ENCODE data around the gene CHAT.

The CHAT gene

DNA sequence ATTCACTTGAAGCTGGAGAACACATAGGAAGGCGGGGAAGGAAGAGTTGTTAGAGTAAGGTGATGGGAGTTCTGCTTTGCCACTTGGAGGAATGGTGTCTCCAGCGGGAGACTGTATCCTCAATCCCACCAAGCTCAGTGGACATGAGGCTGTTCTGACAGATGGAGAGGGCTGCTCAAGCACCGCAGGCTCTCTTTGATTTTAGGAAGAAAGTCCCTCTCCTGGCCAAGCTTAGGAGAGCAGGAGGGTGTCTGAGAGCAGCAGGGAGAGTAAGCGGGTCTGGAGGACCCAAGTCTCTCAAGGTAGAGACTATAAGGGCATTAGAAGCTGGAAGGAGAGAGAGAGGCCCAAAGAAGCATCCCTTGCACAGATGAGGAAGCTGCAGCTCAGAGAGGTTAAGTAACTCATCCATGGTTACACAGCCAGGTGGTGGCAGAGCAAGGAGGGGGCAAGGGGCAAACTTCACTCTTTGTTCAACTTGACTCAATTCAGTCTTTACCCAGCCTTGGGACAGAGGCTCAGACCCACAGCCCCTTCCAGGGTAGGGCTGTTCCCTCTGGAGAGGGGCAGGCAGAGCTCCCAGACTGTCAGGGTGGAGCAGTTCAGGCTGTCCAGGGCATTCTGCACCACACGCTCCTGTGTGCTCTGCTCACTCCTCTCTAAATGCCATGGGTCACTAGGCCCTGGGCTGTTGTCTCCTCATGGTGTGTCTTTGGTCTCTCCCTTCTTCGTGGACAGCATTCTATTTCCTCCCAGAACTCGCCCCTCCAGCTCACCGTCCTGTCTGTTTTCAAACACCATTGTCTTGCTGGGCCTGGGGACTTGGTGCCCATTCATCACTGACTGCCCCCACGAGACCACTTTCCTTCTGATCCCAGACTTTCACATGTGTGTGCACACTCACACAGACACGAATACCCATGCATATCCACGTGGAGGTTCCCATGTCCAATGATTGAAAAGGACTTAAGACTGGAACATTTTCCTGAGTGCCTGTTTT is 8.9 kb downstream of the CHAT start:
- Histone ChIP-seq H3K9me3 (ENCODE audit: control insufficient read depth, low read length) (no peaks in the 10 kb centered on the region), H3K4me2 (ENCODE audit: low read length) (no peak overlapping the region), H3K4me3 (ENCODE audit: low read depth, low read length) (no peak overlapping the region), H3K9ac (no peak overlapping the region), H3K27ac (no peak overlapping the region), H3K4me1 (no peaks in the 10 kb centered on the region), H2AFZ (no peak overlapping the region), H3K79me2 (no peaks in the 10 kb centered on the region), H3K27me3 (ENCODE audit: control insufficient read depth, insufficient read depth, low read length) (no peaks in the 10 kb centered on the region), H3K36me3 (ENCODE audit: control insufficient read depth, insufficient read depth, low read length) (no peaks in the 10 kb centered on the region)
- no peak for TF ChIP-seq CTCF (IDR thresholded peaks at IDR 0.05)

DNA sequence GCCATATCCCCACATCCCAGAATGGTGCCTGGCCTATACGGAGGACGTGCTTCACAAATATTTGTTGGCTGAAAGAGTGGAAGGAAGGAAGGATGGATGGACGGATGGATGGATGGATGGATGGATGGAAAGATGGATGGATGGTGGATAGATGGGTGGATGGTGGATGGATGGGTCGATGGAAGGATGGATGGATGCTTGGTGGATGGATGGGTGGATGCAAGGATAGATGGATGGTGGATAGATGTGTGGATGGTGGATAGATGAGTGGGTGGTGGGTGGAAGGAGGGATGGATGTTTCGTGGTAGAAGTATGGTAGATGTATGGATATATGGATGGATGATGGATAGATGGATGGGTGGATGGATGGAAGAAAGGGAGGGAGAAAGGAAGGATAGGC is 10.8 kb downstream of the CHAT start:
- no peaks in the 10 kb centered on the region for H3K79me2 ChIP-seq
- no peaks in the 10 kb centered on the region for H3K9me3 ChIP-seq (ENCODE audit: control insufficient read depth, low read length)
- H3K9ac ChIP-seq, result no peak overlapping the region
- no peaks in the 10 kb centered on the region for H3K27me3 ChIP-seq (ENCODE audit: control insufficient read depth, insufficient read depth, low read length)
- no peaks in the 10 kb centered on the region for H3K4me1 ChIP-seq
- no peaks in the 10 kb centered on the region for H3K36me3 ChIP-seq (ENCODE audit: control insufficient read depth, insufficient read depth, low read length)
- no peak overlapping the region for H3K4me2 ChIP-seq (ENCODE audit: low read length)
- no peak overlapping the region for H2AFZ ChIP-seq
- TF ChIP-seq CTCF (IDR thresholded peaks at IDR 0.05), result no peak
- H3K27ac ChIP-seq, result no peak overlapping the region
- no peak overlapping the region for H3K4me3 ChIP-seq (ENCODE audit: low read depth, low read length)

DNA sequence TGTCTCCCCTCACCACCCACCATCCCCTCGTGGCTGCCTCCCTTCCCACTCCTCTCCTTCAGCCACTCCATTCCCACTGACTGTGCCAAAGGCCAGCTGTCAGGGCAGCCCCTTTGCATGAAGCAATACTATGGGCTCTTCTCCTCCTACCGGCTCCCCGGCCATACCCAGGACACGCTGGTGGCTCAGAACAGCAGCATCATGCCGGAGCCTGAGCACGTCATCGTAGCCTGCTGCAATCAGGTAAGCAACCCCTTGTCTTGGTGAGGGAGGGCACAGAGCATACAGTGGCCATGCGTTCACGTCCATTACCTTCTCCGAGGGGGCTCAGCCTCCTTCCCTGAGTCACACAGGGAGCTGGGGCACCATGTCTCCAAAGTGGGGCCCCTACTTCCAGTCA is 11.6 kb downstream of the CHAT start:
- H3K4me2 ChIP-seq (ENCODE audit: low read length), result no peak overlapping the region
- TF ChIP-seq CTCF (IDR thresholded peaks at IDR 0.05), result no peak
- H3K79me2 ChIP-seq, result no peaks in the 10 kb centered on the region
- no peak overlapping the region for H3K4me3 ChIP-seq (ENCODE audit: low read depth, low read length)
- H3K36me3 ChIP-seq (ENCODE audit: control insufficient read depth, insufficient read depth, low read length), result no peaks in the 10 kb centered on the region
- no peak overlapping the region for H3K9ac ChIP-seq
- H3K27ac ChIP-seq, result no peak overlapping the region
- H3K27me3 ChIP-seq (ENCODE audit: control insufficient read depth, insufficient read depth, low read length), result no peaks in the 10 kb centered on the region
- H3K9me3 ChIP-seq (ENCODE audit: control insufficient read depth, low read length), result no peaks in the 10 kb centered on the region
- H3K4me1 ChIP-seq, result no peaks in the 10 kb centered on the region
- H2AFZ ChIP-seq, result no peak overlapping the region

GRCh38 chr10:49627038-49627437 is 13.2 kb downstream of the CHAT start:
- Histone ChIP-seq H3K9ac (no peak overlapping the region), H3K9me3 (ENCODE audit: control insufficient read depth, low read length) (no peaks in the 10 kb centered on the region), H3K79me2 (no peaks in the 10 kb centered on the region), H2AFZ (no peak overlapping the region), H3K4me3 (ENCODE audit: low read depth, low read length) (no peak overlapping the region), H3K27me3 (ENCODE audit: control insufficient read depth, insufficient read depth, low read length) (no peaks in the 10 kb centered on the region), H3K36me3 (ENCODE audit: control insufficient read depth, insufficient read depth, low read length) (no peaks in the 10 kb centered on the region), H3K27ac (no peak overlapping the region), H3K4me1 (no peaks in the 10 kb centered on the region), H3K4me2 (ENCODE audit: low read length) (no peak overlapping the region)
- TF ChIP-seq CTCF (IDR thresholded peaks at IDR 0.05), result no peak

Measured in parathyroid adenoma (tissue), 2 donors.